Astrocyte (in vitro differentiated cells and primary cell): ENCODE data around the gene NDUFAF5.

ENCODE experiments used
- EZH2 ChIP-seq: IDR thresholded peaks from 2 replicates; pipeline ENCODE4 v1.6.1; 2012; ENCODE audit warnings: mild to moderate bottlenecking, low read length, inconsistent platforms; ENCODE audit not compliant: insufficient read depth
- TF ChIP-seq, protein P1 (sequence below): IDR thresholded peaks from 2 replicates; pipeline ENCODE4 v1.5.1; 2011; ENCODE audit warnings: low read depth, mild to moderate bottlenecking, inconsistent platforms, low read length, moderate library complexity; ENCODE audit not compliant: insufficient read depth

DNA sequence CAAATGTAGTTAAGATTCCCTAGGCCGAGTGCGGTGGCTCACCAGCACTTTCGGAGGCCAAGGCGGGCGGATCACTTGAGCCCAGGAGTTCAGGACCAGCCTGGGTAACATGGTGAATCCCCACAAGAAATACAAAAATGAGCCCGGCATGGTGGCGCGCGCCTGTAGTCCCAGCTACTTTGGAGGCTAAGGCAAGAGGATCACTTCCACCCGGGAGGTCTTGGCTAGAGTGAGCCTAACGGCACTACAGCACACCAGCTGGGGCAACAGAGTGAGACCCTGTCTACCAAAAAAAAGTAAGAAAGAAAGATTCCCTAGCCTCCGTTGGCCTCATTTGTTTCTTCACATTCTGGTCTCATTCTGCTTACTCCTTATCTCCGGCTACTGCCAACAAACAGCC lies 1.3 kb upstream of the NDUFAF5 start:
- TF ChIP-seq, protein P1, sequence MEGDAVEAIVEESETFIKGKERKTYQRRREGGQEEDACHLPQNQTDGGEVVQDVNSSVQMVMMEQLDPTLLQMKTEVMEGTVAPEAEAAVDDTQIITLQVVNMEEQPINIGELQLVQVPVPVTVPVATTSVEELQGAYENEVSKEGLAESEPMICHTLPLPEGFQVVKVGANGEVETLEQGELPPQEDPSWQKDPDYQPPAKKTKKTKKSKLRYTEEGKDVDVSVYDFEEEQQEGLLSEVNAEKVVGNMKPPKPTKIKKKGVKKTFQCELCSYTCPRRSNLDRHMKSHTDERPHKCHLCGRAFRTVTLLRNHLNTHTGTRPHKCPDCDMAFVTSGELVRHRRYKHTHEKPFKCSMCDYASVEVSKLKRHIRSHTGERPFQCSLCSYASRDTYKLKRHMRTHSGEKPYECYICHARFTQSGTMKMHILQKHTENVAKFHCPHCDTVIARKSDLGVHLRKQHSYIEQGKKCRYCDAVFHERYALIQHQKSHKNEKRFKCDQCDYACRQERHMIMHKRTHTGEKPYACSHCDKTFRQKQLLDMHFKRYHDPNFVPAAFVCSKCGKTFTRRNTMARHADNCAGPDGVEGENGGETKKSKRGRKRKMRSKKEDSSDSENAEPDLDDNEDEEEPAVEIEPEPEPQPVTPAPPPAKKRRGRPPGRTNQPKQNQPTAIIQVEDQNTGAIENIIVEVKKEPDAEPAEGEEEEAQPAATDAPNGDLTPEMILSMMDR, result no peak
- TF ChIP-seq EZH2, result no peak
